HEK293 (cell line): ENCODE measurements around the gene GSAP.

ENCODE experiments used
- CTCF ChIA-PET: fragments of 350-600 bp; formaldehyde crosslinking; extraction: SDS; loops from one replicate; lab custom pipeline; 2021; ENCODE audit warnings: antibody characterized with exemption; lab: Yijun Ruan, JAX
- POLR2A ChIA-PET: fragments of 300-600 bp; formaldehyde crosslinking; extraction: SDS; loops from one replicate; lab custom pipeline; 2020; ENCODE audit warnings: antibody characterized with exemption, inconsistent platforms; lab: Yijun Ruan, JAX
- H3K27ac ChIP-seq: fragments of 200-500 bp; sonication (Bioruptor generic); 2 replicates; pipeline ENCODE4 v1.5.1; 2014; ENCODE audit warnings: low read depth, low read length, control low read depth, inconsistent platforms; ENCODE audit errors: extremely low read depth
- H3K36me3 ChIP-seq, 2 experiments: fragments of 200-500 bp in 1 of 2; sonication (Bioruptor generic) in 1 of 2; 1 replicate in 1 of 2; 2 replicates in 1 of 2; pipeline ENCODE4 v1.5.1; 2014 to 2017; ENCODE audit warnings: inconsistent platforms in 2 of 2, low read length in 2 of 2; ENCODE audit not compliant: control insufficient read depth in 2 of 2, insufficient read depth in 1 of 2
- H3K4me1 ChIP-seq: fragments of 200-500 bp; sonication (Bioruptor generic); 2 replicates; pipeline ENCODE4 v1.5.1; 2014; ENCODE audit warnings: mild to moderate bottlenecking, low read length, inconsistent platforms; ENCODE audit not compliant: control insufficient read depth, insufficient read depth
- H3K4me3 ChIP-seq: 2 replicates; pipeline ENCODE4 v1.5.1; 2011; ENCODE audit warnings: low read depth, mild to moderate bottlenecking, control low read depth, low read length, moderate library complexity
- H3K9me3 ChIP-seq: fragments of 200-500 bp; sonication (Bioruptor generic); 2 replicates; pipeline ENCODE4 v1.5.1; 2014; ENCODE audit warnings: low read depth, low read length, inconsistent platforms; ENCODE audit not compliant: control insufficient read depth, insufficient read depth
- SALL2 ChIP-seq: fragments of 450-650 bp; formaldehyde crosslinking; IDR thresholded peaks from 2 replicates; pipeline ENCODE4 v1.5.0; 2017; ENCODE audit warnings: missing biosample characterization, mild to moderate bottlenecking, missing genetic modification characterization, borderline replicate concordance
- SP2 ChIP-seq: fragments of 450-650 bp; formaldehyde crosslinking; IDR thresholded peaks from 2 replicates; pipeline ENCODE4 v1.5.1; 2016; ENCODE audit warnings: missing biosample characterization, missing genetic modification characterization
- ZNF184 ChIP-seq: fragments of 450-650 bp; IDR thresholded peaks from 2 replicates; pipeline ENCODE4 v1.5.1; 2018; ENCODE audit warnings: missing biosample characterization, mild to moderate bottlenecking, missing genetic modification characterization
- ZNF239 ChIP-seq: fragments of 450-650 bp; formaldehyde crosslinking; IDR thresholded peaks from 2 replicates; pipeline ENCODE4 v1.5.1; 2016; ENCODE audit warnings: missing biosample characterization, missing genetic modification characterization
- ZNF335 ChIP-seq: fragments of 450-650 bp; formaldehyde crosslinking; conservative IDR thresholded peaks from 2 replicates; pipeline ENCODE4 v1.5.1; 2016; ENCODE audit warnings: missing biosample characterization, missing genetic modification characterization
- ZNF610 ChIP-seq: fragments of 450-650 bp; formaldehyde crosslinking; IDR thresholded peaks from 2 replicates; pipeline ENCODE4 v1.5.1; 2016; ENCODE audit warnings: missing biosample characterization, missing genetic modification characterization, borderline replicate concordance
- ZNF670 ChIP-seq: fragments of 450-650 bp; formaldehyde crosslinking; IDR thresholded peaks from 2 replicates; pipeline ENCODE4 v1.5.1; 2016; ENCODE audit warnings: missing biosample characterization, missing genetic modification characterization, low read depth
- ZNF776 ChIP-seq: fragments of 450-650 bp; formaldehyde crosslinking; IDR thresholded peaks from 2 replicates; pipeline ENCODE4 v1.5.0; 2017; ENCODE audit warnings: missing biosample characterization, missing genetic modification characterization, borderline replicate concordance
- TF ChIP-seq, protein P1 (sequence below): fragments of 450-650 bp; formaldehyde crosslinking; IDR thresholded peaks from 2 replicates; pipeline ENCODE4 v1.5.1; 2017; ENCODE audit warnings: missing biosample characterization, missing genetic modification characterization
- TF ChIP-seq, protein P2 (sequence below): fragments of 450-650 bp; formaldehyde crosslinking; IDR thresholded peaks from 2 replicates; pipeline ENCODE4 v1.5.1; 2016; ENCODE audit warnings: missing biosample characterization, missing genetic modification characterization
- TF ChIP-seq, protein P3 (sequence below): fragments of 450-650 bp; formaldehyde crosslinking; IDR thresholded peaks from 2 replicates; pipeline ENCODE4 v1.5.1; 2016; ENCODE audit warnings: missing biosample characterization, missing genetic modification characterization
- TF ChIP-seq, protein P4 (sequence below): fragments of 450-650 bp; formaldehyde crosslinking; IDR thresholded peaks from 2 replicates; pipeline ENCODE4 v1.5.1; 2017; ENCODE audit warnings: missing biosample characterization, mild to moderate bottlenecking, missing genetic modification characterization, moderate library complexity

Gene GSAP

DNA sequence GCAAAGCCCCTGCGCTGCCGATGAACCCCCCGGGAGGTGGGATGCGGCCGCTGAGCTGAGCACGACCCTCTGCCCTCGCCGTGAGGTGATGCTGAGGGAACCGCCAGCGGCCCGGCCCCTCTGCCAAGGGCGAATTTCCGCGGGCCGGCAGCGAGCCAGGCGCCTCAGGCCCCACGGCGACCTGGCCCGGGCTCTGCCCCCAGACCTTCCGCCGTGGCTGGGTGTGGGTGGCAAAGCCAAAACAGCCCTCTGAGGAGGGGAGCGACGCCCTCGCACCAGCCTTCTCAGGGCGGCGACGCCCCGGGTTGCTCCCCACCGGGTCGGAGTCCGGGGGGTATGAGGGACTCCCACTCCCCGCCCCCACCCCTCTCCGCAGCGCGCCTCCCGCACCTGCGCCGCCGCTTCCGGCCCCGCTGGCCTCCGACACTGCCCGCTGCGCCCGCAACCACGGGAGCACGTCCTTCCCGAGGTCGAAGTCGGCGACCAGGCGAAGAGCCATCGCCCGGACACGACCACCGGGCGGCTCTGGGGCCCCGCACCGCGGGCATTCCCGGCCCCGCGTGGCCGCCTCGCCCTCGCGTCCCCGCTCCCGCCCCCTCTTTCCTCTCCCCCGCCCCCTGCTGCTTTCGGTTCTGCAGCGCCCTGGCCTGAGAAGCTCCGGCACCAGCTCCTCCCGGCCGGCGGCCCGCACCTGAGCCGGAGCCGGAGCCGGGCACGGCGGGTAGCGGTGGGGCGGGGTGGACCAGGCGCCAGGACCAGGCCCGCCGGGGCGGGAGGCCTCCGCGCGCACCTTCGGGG is at the start of gene GSAP (continued):
- TF ChIP-seq, protein P1, sequence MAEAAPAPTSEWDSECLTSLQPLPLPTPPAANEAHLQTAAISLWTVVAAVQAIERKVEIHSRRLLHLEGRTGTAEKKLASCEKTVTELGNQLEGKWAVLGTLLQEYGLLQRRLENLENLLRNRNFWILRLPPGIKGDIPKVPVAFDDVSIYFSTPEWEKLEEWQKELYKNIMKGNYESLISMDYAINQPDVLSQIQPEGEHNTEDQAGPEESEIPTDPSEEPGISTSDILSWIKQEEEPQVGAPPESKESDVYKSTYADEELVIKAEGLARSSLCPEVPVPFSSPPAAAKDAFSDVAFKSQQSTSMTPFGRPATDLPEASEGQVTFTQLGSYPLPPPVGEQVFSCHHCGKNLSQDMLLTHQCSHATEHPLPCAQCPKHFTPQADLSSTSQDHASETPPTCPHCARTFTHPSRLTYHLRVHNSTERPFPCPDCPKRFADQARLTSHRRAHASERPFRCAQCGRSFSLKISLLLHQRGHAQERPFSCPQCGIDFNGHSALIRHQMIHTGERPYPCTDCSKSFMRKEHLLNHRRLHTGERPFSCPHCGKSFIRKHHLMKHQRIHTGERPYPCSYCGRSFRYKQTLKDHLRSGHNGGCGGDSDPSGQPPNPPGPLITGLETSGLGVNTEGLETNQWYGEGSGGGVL (tag by site-specific recombination) = 0 out of 2 replicates have a peak, but pooled peaks have one; percentile 40
- TF ChIP-seq, protein P2, sequence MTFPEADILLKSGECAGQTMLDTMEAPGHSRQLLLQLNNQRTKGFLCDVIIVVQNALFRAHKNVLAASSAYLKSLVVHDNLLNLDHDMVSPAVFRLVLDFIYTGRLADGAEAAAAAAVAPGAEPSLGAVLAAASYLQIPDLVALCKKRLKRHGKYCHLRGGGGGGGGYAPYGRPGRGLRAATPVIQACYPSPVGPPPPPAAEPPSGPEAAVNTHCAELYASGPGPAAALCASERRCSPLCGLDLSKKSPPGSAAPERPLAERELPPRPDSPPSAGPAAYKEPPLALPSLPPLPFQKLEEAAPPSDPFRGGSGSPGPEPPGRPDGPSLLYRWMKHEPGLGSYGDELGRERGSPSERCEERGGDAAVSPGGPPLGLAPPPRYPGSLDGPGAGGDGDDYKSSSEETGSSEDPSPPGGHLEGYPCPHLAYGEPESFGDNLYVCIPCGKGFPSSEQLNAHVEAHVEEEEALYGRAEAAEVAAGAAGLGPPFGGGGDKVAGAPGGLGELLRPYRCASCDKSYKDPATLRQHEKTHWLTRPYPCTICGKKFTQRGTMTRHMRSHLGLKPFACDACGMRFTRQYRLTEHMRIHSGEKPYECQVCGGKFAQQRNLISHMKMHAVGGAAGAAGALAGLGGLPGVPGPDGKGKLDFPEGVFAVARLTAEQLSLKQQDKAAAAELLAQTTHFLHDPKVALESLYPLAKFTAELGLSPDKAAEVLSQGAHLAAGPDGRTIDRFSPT (tag by site-specific recombination) = no peak
- no peak for TF ChIP-seq ZNF184 (tag by site-specific recombination)
- TF ChIP-seq ZNF670 (tag by site-specific recombination) = no peak
- TF ChIP-seq, protein P3, sequence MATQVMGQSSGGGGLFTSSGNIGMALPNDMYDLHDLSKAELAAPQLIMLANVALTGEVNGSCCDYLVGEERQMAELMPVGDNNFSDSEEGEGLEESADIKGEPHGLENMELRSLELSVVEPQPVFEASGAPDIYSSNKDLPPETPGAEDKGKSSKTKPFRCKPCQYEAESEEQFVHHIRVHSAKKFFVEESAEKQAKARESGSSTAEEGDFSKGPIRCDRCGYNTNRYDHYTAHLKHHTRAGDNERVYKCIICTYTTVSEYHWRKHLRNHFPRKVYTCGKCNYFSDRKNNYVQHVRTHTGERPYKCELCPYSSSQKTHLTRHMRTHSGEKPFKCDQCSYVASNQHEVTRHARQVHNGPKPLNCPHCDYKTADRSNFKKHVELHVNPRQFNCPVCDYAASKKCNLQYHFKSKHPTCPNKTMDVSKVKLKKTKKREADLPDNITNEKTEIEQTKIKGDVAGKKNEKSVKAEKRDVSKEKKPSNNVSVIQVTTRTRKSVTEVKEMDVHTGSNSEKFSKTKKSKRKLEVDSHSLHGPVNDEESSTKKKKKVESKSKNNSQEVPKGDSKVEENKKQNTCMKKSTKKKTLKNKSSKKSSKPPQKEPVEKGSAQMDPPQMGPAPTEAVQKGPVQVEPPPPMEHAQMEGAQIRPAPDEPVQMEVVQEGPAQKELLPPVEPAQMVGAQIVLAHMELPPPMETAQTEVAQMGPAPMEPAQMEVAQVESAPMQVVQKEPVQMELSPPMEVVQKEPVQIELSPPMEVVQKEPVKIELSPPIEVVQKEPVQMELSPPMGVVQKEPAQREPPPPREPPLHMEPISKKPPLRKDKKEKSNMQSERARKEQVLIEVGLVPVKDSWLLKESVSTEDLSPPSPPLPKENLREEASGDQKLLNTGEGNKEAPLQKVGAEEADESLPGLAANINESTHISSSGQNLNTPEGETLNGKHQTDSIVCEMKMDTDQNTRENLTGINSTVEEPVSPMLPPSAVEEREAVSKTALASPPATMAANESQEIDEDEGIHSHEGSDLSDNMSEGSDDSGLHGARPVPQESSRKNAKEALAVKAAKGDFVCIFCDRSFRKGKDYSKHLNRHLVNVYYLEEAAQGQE = no peak
- TF ChIP-seq SALL2 = no peak
- TF ChIP-seq, protein P4, sequence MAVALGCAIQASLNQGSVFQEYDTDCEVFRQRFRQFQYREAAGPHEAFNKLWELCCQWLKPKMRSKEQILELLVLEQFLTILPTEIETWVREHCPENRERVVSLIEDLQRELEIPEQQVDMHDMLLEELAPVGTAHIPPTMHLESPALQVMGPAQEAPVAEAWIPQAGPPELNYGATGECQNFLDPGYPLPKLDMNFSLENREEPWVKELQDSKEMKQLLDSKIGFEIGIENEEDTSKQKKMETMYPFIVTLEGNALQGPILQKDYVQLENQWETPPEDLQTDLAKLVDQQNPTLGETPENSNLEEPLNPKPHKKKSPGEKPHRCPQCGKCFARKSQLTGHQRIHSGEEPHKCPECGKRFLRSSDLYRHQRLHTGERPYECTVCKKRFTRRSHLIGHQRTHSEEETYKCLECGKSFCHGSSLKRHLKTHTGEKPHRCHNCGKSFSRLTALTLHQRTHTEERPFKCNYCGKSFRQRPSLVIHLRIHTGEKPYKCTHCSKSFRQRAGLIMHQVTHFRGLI (tag by site-specific recombination) = no peak
- TF ChIP-seq ZNF335 = peak; percentile 19; the same call in 1 of the 2 replicates
- TF ChIP-seq ZNF610 = no peak
- TF ChIP-seq ZNF776 = no peak
- 0 out of 2 replicates have a peak, but pooled peaks have one; percentile 20 for TF ChIP-seq SP2 (tag by site-specific recombination)
- TF ChIP-seq ZNF239 (tag by site-specific recombination) = no peak

DNA sequence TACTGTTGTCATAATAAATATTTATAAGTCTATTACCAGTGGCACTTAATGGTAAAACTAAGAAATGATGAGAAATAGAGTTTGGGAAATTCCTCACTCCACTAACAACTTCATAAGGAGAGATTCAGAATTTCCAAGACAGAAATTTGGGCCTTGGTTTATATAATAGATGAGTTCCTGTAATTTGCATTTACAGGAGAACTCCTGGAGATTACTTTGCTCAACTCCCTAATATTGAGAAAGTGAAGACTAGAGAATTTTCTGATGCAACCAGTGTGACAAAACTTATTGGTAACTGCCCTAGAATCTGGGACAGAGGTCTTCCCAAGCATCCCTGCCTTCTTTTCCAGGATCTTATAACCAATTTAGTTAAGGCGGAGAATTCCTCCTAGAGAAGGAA is 49.1 kb upstream of the GSAP start:
- Histone ChIP-seq H3K9me3 (no peaks in the 10 kb centered on the region), H3K4me1 (no peaks in the 10 kb centered on the region), H3K36me3 (no peaks in the 10 kb centered on the region), H3K4me3 (no peak overlapping the region), H3K27ac (no peak overlapping the region)
- ChIA-PET POLR2A (no interaction called here), CTCF (no interaction called here)
- TF ChIP-seq, protein P3 = no peak
